Measurements from ENCODE around the gene C11orf87.

Gene C11orf87

DNA sequence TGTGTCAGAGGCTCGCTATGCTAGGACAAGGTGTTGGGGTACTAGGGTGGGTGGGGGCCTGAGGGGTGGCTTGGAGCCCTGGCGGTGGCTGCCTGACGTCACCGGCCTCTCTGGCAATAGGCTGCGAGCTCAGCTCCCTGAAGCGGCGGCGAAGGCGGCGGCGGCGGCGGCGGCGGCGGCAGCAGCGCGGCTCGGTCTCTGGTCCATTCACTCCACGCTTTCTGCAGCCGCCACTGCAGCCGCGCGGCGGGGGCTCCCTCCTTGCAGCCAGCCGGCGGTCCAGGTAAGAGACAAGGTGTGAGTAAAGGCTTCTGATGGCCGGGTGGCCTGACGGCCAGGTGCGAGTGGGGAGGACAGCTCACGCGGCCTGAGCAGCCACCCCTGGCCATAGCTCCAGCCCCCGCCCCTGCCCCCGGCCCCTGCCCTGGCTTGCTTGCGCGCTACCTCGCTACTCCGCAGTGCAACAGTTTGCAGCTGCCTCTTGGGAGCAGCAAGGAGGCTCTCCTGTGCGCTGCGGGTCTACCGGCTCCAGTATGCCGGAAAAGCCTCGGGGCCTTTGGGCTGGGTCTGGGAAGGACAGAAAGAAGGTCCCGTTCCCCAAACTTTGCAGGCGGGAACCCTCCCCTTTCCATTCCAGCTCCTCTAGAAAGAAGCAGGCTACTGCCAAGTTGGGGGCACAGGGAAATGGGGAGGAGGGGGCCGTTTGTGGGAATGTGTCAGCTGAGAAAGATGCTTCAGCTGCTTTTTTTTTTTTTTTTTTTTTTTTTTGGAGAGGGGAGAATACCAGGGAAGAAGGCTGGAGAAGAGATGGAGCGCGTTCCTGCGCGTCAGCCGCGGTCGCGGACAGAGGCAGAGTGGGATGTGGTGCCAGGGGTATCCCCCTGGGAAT, at the start of gene C11orf87:
Gene C11orf87 (plus strand): TSS at position 210 of the 889 bp plus-strand sequence. CDS start 1,444 bp downstream, outside the sequence.
- DNase-seq = no peak

DNA sequence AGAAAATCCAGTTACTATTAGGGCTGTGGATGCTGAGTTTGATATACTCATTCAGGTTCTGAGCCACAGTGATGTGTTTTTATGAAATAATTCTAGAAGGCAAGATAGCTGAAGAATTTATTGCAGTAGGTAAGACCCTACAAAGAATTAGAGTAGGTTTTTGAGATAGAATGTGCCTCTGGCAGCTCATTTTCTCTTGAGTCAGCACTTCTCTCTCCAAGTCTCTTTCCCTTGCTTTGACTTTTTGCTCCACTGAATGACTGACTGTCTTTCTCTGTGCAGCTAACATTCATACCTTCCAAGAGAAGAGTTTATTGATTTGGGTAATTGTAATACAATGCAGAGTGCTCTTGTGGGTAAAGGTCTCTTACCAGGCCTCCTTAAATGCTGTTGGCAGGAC, 48.0 kb upstream of the C11orf87 start:
- peak; percentile 29 for DNase-seq

DNA sequence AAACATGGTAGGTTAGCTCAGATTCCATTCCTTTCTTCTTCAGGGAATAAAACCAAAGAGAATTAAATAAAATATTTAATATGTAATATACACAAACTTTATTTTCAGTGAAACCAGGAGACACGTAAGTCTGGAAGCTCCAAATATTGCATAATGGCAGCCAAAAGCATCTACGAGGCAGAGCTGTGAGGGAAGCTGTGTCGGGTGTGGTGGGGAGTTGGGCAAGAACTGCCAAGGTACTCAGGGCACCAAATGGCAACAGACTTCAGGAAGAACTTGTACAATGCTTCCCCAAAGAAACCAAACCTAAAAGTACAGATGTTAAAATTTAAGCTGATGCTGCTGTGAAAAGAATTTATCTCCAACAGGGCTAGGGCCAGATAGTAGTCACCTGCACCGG, 47.5 kb upstream of the C11orf87 start:
- DNase-seq = no peak

DNA sequence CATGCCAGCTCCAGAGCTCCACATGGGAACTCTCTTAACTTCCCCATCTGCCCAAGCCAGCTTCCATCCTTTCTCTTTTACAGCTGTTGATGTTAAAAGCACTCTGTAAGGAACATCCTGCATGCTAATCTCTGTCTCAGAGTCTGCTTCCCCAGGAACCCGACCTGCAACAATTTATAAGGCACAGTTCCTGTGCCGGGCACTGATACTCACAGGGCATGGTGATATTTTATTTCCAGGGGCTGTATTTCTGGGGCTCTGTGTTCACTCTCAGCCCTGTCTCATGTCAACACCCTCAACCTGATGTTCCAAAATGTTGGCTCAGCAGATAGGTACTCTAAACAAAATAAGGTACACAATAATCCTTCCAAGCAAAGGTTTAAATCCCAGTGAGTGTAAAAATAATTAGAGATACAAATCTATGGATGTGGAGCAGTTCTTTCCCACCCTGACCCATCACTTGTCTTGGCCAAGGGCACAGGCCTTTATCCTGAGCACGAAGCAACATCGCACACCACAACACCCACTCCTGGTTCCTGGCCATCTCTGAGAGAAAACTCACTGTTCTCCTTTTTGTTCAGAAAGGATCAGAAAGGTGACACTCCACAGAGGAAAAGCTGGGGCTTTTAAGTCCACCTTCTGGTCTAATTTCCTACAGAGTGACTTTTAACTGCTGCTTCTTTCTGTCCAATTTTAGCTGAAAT, 44.8 kb upstream of the C11orf87 start:
- DNase-seq = no peak

DNA sequence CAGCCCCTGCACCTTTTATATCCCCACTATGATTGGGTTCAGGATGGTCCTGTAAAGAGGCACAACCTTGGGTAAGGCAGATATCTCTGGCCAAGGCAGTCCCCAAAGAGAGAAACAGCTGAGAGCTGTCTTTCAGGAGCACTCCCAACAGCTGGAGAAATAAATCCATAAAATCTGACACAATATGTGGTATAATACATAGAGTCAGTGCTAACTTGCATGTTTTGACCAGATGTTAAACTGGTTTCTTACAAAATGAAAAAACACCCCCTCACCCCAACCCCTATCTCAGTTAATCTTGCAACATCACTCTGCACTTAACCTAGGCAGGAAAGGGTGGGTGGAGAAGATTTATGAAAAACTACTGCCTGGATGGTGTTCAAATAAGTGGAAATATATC, 44.0 kb upstream of the C11orf87 start:
- no peak for DNase-seq

DNA sequence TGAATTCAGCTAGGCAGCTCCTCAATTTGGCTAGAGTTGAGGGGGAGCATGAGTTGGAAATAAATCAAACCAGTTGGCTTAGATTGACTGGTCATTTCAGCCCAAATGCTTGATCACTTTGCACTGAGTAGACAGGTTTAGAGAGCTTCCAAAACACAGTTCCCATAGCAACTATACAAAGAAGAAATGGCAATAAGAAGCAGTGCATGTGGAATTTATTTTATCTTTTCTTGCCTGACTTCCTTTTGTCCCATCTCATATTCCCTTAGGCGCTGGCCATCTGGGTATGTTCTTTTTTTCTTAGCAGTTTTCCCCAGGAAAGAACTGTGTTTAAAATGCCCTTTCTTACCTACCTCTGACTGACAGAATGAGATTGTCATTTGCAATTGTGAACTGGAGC, 38.7 kb upstream of the C11orf87 start:
- no peak for DNase-seq

DNA sequence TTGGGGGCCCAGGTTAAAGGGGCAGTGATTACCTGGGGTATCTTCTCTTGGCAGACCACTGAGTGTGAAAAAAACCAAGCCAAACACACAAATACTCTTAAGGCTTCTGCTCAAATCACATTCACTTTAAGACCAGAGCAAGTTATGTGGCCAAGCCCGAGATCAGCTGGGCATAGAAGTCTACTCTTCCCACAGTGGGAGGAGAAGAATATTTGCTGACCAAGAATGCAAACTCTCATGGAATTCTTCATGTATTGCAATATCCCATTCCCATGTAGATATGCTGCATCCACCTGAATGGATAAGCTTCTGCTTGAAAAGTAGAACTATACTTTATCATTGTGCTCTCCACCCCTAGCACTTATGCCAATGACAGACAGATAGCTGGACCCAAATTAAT, 37.1 kb upstream of the C11orf87 start:
- no peak for DNase-seq

DNA sequence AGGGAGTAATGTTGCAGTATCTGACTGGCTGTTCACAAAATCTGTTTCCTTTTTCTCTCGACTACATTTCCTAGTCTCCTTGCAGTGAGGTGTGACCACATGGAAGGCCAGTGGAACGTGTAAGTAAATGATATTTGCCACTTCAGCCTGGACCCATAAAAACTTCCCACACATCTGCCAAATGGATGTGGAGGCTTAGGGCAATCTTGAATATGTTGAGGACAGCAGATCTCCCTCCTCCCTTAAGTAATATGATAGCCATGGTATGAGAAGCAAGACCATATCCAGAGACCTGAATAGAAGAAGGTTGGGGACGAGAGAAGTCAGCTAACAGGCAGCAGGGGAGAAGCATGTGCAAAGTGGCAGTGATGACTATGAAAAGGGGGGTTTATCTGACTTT, 33.0 kb upstream of the C11orf87 start:
- no peak for DNase-seq

DNA sequence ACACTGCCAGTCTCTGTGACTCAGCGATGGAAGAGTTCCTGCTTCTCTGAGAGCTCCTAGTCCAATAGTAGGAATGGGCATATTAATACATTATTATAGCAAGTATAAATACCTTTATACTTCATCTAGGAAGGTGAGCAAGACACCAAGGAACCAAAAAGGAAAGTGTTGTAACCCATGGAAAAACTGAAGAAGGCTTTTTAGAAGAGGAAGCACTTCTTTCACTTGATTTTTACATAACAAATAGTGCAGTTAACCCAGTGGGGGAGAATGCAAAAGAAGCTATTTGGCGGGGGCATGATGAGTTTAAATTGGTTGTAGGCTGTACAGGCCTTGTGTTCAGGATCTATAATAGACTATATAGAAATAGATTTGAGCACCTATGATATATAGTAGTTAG, 31.2 kb upstream of the C11orf87 start:
- DNase-seq = no peak

DNA sequence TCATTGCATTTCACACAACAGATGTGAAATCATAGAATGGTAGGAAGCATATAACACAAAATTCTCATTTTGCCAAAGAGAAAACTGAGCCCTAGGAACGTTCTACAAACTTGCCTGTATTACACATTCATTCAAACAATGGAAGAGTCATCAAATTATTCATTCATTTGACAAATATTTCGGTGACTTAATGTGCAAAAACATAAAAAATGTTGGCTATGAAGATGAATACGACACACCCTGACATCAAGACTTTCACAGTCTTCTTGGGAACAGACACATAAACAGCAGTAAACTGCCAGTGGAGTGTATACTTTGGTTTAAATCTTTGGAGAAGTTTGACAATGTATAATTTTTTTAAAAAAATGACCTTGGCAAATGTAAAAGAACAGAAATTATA, 20.4 kb upstream of the C11orf87 start:
- DNase-seq = no peak

DNA sequence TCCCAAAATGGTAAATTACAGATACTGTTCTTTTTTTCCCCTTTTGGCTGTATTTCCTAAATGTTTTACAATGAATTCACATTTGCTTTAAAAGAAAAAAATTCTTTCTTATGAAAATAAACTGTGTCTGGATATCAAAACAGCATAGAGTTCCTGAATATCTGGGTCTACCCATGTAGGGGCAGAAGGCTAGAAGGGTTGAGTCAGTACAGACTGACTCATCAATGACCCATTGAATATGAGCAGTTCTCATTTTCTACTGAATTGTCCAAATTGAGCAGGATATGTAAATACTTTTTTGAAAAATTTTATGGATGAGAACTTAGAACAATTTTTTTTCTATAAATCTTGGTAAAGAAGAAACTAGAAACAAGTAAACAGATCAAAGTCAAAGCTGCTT, 16.3 kb upstream of the C11orf87 start:
- DNase-seq = no peak

DNA sequence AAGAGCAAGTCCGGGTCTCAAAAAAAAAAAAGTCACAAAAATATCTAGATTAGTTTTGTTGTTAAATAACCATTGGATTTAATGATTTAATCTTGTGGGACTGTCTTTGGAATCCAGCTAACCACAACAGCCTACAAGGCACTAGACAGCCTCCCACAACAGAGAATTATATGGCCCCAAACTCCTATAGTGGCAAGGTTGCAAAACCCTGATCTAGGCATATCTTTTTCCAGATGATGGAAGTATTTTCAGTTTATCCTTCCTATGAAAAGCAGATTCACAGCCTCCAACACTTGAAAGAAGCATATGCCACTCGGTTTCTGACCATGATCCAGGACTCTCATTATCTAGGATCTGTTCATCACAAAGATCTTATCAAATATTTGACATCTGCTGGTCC, 5.4 kb upstream of the C11orf87 start:
- no peak for DNase-seq

DNA sequence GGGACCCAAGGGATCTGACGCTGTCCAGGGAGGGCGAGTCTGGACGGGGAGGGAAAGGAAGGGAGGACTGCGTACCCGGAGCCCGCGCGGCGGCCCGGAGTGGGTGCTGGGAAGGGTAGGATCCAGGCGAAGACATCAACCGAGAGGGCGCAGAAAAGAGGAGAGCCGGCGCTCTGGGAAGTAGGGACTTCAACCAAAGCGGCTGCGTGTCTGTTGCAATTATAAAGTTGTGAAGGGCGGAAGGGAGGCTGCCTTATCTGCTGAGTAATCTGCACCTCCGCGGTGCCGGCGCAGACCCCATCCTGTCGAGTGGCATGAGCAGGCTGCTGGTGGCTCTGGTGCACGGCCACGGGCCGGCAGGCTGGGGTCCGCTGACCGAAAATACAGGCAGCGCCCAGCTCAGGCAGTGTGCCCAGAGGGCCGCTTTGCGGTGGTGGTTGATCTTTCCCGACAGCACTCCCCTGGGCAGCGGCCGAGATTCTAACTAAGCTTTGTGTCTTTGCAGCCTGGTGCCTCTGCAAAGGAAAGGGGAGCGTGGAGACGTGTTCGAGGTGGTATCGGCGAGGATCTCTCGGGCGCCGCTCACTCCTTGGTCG, 978 bp downstream of the C11orf87 start:
- DNase-seq = no peak

DNA sequence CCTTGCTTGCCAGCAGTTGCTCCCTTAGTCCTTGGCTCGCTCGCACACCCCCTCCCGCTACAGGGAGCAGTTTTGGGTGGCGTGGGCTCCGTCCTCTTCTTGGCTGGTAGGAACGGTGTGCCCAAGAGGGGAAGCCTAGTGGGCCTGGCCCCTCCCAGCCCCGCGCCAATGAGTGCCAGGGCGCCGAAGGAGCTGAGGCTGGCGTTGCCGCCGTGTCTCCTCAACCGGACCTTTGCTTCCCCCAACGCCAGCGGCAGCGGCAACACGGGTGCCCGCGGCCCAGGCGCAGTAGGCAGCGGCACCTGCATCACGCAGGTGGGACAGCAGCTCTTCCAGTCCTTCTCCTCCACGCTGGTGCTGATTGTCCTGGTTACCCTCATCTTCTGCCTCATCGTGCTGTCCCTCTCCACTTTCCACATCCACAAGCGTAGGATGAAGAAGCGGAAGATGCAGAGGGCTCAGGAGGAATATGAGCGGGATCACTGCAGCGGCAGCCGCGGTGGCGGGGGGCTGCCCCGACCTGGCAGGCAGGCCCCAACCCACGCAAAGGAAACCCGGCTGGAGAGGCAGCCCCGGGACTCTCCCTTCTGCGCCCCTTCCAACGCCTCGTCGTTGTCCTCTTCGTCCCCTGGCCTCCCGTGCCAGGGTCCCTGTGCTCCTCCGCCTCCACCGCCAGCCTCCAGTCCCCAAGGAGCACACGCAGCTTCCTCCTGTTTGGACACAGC, 1.6 kb downstream of the C11orf87 start:
- DNase-seq = no peak

DNA sequence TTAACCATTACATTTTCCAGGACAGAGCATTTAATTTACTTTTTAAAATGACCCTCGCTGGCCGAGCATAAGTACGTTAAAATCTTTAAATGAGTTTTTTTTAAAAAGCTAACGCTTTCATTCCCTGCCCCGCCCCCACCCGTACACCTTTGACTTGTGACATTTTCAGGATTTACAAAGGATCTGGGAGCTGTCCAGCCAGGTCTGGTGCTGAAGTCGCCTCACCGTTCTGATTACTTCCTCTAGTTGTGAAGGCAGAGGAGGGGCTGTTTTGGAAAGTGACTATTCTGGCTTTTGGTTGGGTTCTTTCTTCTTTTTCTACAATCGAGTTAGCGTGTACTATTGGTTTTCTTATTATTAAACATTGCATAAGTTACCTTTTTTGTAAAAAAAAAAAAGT, 2.9 kb downstream of the C11orf87 start:
- DNase-seq = no peak

DNA sequence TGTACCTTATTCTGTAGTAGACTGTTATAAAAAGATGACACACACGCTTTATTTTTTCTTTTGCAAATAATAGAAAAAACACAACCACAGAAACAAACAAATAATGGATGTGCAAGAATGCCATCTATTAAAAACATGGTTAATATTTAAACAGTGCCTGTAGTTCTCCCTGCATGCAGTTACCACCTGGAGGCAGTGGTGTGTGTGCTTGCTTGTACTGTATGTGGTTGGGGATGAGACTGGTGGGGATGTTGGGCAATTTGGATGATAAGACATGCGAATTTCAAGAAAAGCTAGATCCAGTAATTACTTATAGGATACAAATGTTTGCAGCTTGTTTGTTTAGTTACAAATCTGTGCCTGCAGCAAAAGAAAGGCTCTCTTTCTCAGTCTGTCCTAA, 3.6 kb downstream of the C11orf87 start:
- DNase-seq = no peak

DNA sequence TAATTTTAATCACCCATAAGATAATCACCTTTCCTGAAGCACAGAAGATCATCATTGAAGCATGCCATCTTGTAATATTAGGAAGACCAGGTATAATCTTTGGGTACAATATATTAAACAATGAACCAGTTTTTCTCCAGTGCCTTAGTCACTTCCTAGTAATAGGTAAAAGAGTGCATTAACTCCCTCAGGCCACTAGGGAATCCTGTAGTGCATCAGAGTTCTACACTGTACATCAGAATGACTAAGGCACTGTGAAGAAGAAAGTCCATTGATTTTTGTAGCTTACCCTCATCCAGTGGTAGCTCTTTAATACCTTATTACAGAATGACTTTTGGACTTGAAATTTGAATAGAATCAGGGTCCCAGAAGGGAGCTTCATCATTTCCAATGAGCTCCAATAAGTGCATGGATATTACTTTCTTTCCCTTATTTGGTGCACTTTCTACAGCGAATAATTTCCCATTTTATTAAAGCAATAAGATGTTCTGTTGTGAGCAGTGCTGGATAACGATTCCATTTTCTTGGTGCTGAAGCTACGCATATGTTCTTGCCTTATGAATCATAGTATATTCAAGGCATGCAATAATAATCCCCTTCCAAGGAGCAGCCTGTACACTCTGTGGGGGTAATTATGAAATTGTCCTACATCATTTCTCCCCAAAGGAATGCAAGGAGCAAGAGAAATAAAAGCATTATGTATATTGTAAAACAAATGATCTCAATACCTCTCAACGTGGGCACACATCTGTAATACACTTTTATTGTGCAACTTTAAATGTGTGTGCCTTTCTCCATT, 4.7 kb downstream of the C11orf87 start:
- DNase-seq = no peak

DNA sequence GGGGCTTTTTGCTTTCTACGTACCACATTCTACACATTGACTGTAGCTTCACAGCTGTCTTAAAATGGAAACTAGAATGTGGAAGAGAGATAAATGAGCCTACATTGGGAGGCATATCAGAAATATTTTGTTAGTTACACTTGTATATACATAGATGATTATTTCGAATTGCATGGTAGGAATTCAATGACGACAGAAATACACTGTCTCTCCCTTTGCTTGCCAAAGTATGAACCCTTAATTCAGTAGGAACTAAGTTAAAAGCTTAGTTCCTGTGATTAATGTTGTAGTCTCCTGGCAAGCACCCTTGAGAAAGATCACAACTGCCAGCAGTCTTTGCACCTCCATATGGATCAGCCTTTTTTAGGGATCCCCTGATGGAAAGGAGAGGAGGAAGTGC, 10.1 kb downstream of the C11orf87 start:
- DNase-seq = no peak

DNA sequence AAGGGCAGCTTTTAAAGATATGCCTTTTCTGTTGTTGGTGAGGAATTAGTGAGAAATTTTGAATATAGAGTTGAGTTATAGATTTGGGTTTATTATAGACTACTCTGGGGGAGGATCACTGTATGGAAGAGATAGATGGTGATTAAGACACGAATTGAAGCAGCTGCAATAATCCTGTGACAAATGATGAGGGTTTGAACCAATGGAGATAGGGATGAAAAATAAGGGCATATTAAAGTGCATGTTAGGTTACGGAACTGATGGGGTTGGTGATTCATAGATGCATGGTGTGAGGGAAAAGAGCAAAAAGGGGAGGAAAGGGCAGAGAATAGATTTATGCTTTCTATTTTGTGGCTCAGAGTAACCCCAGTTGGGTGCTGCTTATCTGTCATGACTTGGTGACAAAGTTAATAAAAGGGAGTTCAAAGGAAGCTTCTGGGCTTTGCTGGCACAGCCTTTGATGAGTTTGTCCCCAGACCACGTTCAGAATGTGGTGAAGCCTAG, 11.8 kb downstream of the C11orf87 start:
- no peak for DNase-seq

DNA sequence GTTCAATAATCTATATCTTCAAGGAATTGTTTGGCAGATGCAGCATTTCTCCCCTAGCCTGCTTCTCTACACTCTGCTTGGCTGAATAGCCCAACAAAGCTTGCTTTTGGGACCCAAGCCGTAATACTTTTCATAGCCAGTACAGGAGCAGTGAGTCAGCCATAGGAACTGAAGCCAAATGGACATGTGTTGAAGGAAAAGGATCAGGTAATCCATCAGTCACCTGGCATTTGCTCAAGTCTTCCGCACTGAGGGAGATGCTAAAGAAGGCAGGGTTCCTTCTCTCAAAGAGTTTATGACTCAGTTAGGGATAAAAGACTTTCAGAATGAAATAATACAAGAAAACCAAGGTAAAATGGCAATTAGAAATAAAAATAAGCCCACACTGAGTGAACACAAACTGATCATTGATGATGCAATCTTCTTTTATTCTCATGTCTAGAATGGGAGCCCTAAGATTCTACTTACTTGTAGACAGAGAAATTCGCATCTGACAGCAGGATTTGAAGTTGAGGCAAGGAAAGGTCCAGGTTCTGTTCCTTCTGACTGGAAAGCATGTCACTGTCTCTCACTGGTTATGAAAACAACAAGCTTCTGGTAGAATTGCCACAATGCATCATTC, 13.2 kb downstream of the C11orf87 start:
- no peak for DNase-seq

DNA sequence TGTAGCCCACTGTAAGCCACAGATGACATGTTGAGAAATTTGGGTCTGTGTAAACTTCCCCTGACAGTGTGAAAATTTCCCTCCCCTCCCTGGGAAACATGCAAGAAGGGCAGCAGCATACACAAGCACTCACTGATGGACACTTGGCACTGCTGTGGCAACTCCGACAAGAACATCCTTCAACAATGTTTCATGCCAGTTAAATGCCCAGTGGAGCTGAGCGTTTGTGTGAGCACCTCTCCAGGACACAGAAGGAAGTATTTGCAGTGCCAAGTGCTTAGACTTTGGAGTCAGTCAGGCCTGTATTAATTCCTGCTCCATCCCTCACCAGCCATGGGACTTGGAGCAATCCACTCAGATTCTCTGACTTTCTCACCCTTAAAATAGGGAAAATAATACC, 17.7 kb downstream of the C11orf87 start:
- DNase-seq = no peak

DNA sequence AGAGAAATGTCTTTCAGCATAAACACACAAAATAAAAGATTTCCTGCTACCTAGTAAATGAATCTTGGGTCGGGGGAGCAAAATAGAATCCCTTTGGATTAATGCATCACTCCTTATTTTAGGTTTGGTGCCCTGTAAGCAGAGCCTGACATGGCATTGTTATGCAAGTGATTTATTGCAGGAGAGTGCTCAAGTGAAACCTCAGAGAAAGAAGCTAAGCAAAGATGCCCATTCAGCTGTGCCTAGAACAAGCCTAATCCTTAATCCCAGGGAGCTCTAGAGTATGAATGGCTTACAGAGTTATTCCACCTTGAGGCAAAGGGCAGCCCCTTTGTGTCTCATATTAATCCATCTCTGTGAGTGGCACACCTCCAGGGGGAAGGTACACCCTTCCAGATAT, 21.1 kb downstream of the C11orf87 start:
- DNase-seq = no peak
